Keratinocyte (primary cell): ENCODE results near the gene RAPGEF1. TPM values are rescaled to one million over a fixed set of nuclear protein-coding genes. Genes with fewer than 3 reads are reported as not detected.

ENCODE experiments used
- DNase-seq: peaks from one replicate; pipeline ENCODE4 v3.0.0-alpha.2; 2011; ENCODE audit warnings: low read depth, missing footprints, low spot score
- FAIRE-seq: peaks from 2 replicates; lab custom pipeline; 2011; peaks lifted over from hg19 to GRCh38; lab: Jason Lieb, UNC
- H2AFZ ChIP-seq: 2 replicates; pipeline ENCODE4 v1.6.0; 2012; ENCODE audit warnings: low read length, control low read depth, inconsistent platforms; ENCODE audit not compliant: control insufficient read depth
- H3K27ac ChIP-seq: 2 replicates; pipeline ENCODE4 v1.5.1; 2011; ENCODE audit warnings: low read length; ENCODE audit not compliant: control insufficient read depth, insufficient read depth
- H3K27me3 ChIP-seq: 3 replicates; pipeline ENCODE4 v1.6.0; 2011; ENCODE audit warnings: low read length; ENCODE audit not compliant: control insufficient read depth, insufficient read depth; ENCODE audit errors: extremely low read depth
- H3K36me3 ChIP-seq, 2 experiments: 2 replicates in 1 of 2; 3 replicates in 1 of 2; pipeline ENCODE4 v1.5.1; 2011; ENCODE audit warnings: low read length in 2 of 2, mild to moderate bottlenecking in 1 of 2; ENCODE audit not compliant: control insufficient read depth in 2 of 2, insufficient read depth in 2 of 2; ENCODE audit errors: extremely low read depth in 1 of 2
- H3K4me1 ChIP-seq: 3 replicates; pipeline ENCODE4 v1.5.1; 2011; ENCODE audit warnings: low read length; ENCODE audit not compliant: control insufficient read depth, insufficient read depth; ENCODE audit errors: extremely low read depth
- H3K4me2 ChIP-seq: 3 replicates; pipeline ENCODE4 v1.6.0; 2011; ENCODE audit warnings: low read depth, low read length; ENCODE audit not compliant: control insufficient read depth, insufficient read depth; ENCODE audit errors: extremely low read depth
- H3K4me3 ChIP-seq, 3 experiments: fragments of 200-600 bp in 1 of 3; sonication (generic) in 1 of 3; 2 replicates in 2 of 3; 3 replicates in 1 of 3; pipeline ENCODE4 v1.5.1; 2011 to 2016; ENCODE audit warnings: low read length in 3 of 3, mild to moderate bottlenecking in 3 of 3, control low read depth in 2 of 3, inconsistent platforms in 1 of 3, low read depth in 1 of 3, mixed read lengths in 1 of 3, mixed run types in 1 of 3, moderate library complexity in 1 of 3; ENCODE audit not compliant: control insufficient read depth in 2 of 3, insufficient read depth in 2 of 3; ENCODE audit errors: extremely low read depth in 1 of 3
- H3K79me2 ChIP-seq: 2 replicates; pipeline ENCODE4 v1.6.0; 2012; ENCODE audit warnings: low read length; ENCODE audit not compliant: control insufficient read depth, insufficient read depth
- H3K9ac ChIP-seq: 3 replicates; pipeline ENCODE4 v1.6.0; 2011; ENCODE audit warnings: low read length; ENCODE audit not compliant: control insufficient read depth, insufficient read depth; ENCODE audit errors: extremely low read depth
- H3K9me1 ChIP-seq: 3 replicates; pipeline ENCODE4 v1.6.0; 2011; ENCODE audit warnings: low read length; ENCODE audit not compliant: control insufficient read depth, insufficient read depth; ENCODE audit errors: extremely low read depth
- H3K9me3 ChIP-seq: 2 replicates; pipeline ENCODE4 v1.5.1; 2012; ENCODE audit warnings: low read depth, low read length; ENCODE audit not compliant: control insufficient read depth
- H4K20me1 ChIP-seq: 3 replicates; pipeline ENCODE4 v1.6.0; 2011; ENCODE audit warnings: low read length; ENCODE audit not compliant: control insufficient read depth, insufficient read depth; ENCODE audit errors: extremely low read depth
- EZH2 ChIP-seq: IDR thresholded peaks from one replicate; pipeline ENCODE4 v1.6.1; 2012; ENCODE audit warnings: inconsistent platforms, mild to moderate bottlenecking, low read length, moderate library complexity
- dilution Hi-C: fragments of 300-500 bp; cut with MboI; formaldehyde crosslinking; loops from one replicate; pipeline ENCODE4 v1.7.0; 2020; ENCODE audit warnings: low sequenced_read_pairs; ENCODE audit not compliant: extremely low pct_ligation_motif_present
- polyA plus RNA-seq, 5 experiments: library from polyadenylated mRNA; depleted of rRNA in 3 of 5; stranded (reverse) in 3 of 5; stranded (forward) in 1 of 5; unstranded in 1 of 5; fragments of >200 nt; gene quantifications; 1 replicate in 1 of 5; 2 replicates in 3 of 5; 3 replicates in 1 of 5; pipeline versions ENCODE4 v1.2.1 to v1.2.3, GENCODE V29; 2011 to 2012; ENCODE audit warnings: missing spikeins in 2 of 5, low read depth in 1 of 5, low replicate concordance in 1 of 5
- TF ChIP-seq, protein P1 (sequence below), 3 experiments: IDR thresholded peaks in 1 of 3; conservative IDR thresholded peaks in 1 of 3; optimal IDR thresholded peaks in 1 of 3; 2 replicates in 2 of 3; 3 replicates in 1 of 3; pipeline versions ENCODE3 to v1.5.1; 2011; ENCODE audit warnings: low read length in 3 of 3, mild to moderate bottlenecking in 3 of 3, moderate library complexity in 2 of 3, control low read depth in 1 of 3, inconsistent platforms in 1 of 3; ENCODE audit not compliant: insufficient read depth in 2 of 3; ENCODE audit errors: extremely low read depth in 1 of 3

RAPGEF1 gene
- polyA plus RNA-seq, 1 donor (not counting 4 experiments of a cell fraction or from before 2014, with no cell fraction given): 18.5 TPM

DNA sequence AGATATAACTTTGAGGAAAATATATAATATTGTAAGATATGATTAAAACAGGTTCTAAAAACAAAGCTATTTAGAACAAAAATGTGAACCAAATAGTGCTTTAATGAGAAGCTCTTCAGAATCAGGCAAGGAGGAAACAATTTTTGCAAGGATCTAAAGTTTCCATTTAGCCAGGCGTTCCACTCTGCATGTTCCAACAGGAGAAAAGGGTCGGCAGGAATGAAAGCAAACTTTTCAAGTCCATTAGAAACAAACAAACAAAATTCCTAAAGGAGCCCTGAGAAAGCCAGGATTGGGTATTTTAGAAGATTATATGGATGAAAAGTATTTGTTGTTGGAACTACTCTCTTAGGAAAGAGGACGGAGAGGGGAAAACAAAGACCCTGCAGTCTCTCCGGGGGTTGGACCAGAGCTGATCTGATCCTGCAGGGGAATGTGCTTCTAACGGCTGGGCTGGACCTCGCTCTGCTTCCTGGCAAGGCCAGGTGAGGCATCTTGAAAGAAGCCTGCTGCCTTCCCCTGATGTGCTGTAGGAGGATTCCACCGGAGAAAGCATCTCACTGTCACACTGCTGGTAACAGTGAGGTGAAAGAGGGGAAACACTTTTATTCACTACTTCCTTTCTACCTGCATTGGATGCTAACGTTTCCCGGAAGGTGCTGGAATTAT is 100.0 kb downstream of the RAPGEF1 start:
- H3K9me3 ChIP-seq: no peaks in the 10 kb centered on the region
- H3K4me1 ChIP-seq: peaks cover 26% of the 10 kb centered on the region
- H3K9ac ChIP-seq: no peak overlapping the region
- H2AFZ ChIP-seq: no peak overlapping the region
- no peak for DNase-seq
- no peak overlapping the region for H3K4me3 ChIP-seq
- peak overlapping the region; percentile 13 for H3K27ac ChIP-seq
- H3K9me1 ChIP-seq: no peaks in the 10 kb centered on the region
- H3K36me3 ChIP-seq: peaks cover 11 to 20% of the 10 kb centered on the region in 2 experiments
- no peaks in the 10 kb centered on the region for H3K79me2 ChIP-seq
- dilution Hi-C loops: no loop called here
- no peak for FAIRE-seq
- H4K20me1 ChIP-seq: no peaks in the 10 kb centered on the region
- no peaks in the 10 kb centered on the region for H3K27me3 ChIP-seq
- H3K4me2 ChIP-seq: peak overlapping the region; percentile 14
- TF ChIP-seq, protein P1, sequence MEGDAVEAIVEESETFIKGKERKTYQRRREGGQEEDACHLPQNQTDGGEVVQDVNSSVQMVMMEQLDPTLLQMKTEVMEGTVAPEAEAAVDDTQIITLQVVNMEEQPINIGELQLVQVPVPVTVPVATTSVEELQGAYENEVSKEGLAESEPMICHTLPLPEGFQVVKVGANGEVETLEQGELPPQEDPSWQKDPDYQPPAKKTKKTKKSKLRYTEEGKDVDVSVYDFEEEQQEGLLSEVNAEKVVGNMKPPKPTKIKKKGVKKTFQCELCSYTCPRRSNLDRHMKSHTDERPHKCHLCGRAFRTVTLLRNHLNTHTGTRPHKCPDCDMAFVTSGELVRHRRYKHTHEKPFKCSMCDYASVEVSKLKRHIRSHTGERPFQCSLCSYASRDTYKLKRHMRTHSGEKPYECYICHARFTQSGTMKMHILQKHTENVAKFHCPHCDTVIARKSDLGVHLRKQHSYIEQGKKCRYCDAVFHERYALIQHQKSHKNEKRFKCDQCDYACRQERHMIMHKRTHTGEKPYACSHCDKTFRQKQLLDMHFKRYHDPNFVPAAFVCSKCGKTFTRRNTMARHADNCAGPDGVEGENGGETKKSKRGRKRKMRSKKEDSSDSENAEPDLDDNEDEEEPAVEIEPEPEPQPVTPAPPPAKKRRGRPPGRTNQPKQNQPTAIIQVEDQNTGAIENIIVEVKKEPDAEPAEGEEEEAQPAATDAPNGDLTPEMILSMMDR (optimal IDR thresholded peaks at IDR 0.05 in 1 of 3, IDR thresholded peaks at IDR 0.05 in 1 of 3, conservative IDR thresholded peaks at IDR 0.05 in 1 of 3; ENCODE audit: extremely low read depth in 1 of 3, insufficient read depth in 2 of 3, low read length in 3 of 3): no peak
- no peak for TF ChIP-seq EZH2

DNA sequence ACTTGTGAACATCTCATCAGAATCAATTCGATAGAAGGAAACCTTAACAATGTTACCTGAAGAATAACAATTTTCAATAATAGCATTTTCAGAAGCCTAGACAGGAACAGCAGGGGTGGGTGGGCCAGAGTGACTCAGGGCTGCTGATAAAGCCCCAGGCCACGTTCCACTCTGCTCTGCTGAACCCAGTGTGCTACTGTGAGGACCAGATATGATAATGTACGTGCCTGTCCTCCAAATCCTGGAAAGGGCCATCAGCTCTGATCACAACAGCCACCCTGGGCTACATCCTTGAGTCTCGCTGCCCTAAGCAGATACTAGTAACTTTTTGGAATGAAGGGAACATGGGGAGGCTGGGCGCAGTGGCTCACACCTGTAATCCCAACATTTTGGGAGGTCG is 103.3 kb downstream of the RAPGEF1 start:
- FAIRE-seq (no peak), DNase-seq (no peak)
- Histone ChIP-seq H3K79me2 (no peaks in the 10 kb centered on the region), H3K4me1 (peaks cover 47% of the 10 kb centered on the region), H2AFZ (no peak overlapping the region), H3K9me3 (no peaks in the 10 kb centered on the region), H3K9ac (peak overlapping the region; percentile 18), H4K20me1 (no peaks in the 10 kb centered on the region), H3K27ac (peak overlapping the region; percentile 97), H3K36me3 (peaks cover 9 to 11% of the 10 kb centered on the region in 2 experiments), H3K4me3 (no peak overlapping the region), H3K9me1 (no peaks in the 10 kb centered on the region), H3K4me2 (no peak overlapping the region), H3K27me3 (no peaks in the 10 kb centered on the region)
- dilution Hi-C loops: no loop called here
- TF ChIP-seq, protein P1 (optimal IDR thresholded peaks at IDR 0.05 in 1 of 3, IDR thresholded peaks at IDR 0.05 in 1 of 3, conservative IDR thresholded peaks at IDR 0.05 in 1 of 3; ENCODE audit: extremely low read depth in 1 of 3, insufficient read depth in 2 of 3, low read length in 3 of 3): no peak
- no peak for TF ChIP-seq EZH2
